Kidney (tissue), 14 donors: ENCODE data around the gene HOXB2. TPM values are rescaled to one million over a fixed set of nuclear protein-coding genes. Genes with fewer than 3 reads are reported as not detected.

ENCODE experiments used
- DNase-seq, 5 donors: peaks; one replicate each; pipeline ENCODE4 v3.0.0-alpha.2; 2013 to 2020
- FAIRE-seq: peaks from 2 replicates; lab custom pipeline; 2012; peaks lifted over from hg19 to GRCh38; lab: Jason Lieb, UNC
- H3K27ac ChIP-seq, 2 donors: one replicate each; pipeline ENCODE4 v1.7.0; 2013; ENCODE audit warnings: low read depth in 2 of 2, low read length in 2 of 2, inconsistent platforms in 1 of 2
- H3K27me3 ChIP-seq: one replicate; pipeline ENCODE4 v1.7.1; 2013; ENCODE audit warnings: low read length, inconsistent platforms; ENCODE audit not compliant: control insufficient read depth, insufficient read depth
- H3K36me3 ChIP-seq, 3 donors: one replicate each; pipeline versions ENCODE4 v1.7.0 to v1.7.1; 2013; ENCODE audit warnings: low read length in 3 of 3, control low read depth in 1 of 3, inconsistent platforms in 1 of 3; ENCODE audit not compliant: insufficient read depth in 3 of 3, control insufficient read depth in 2 of 3
- H3K4me1 ChIP-seq, 3 donors: one replicate each; pipeline versions ENCODE4 v1.7.0 to v1.7.1; 2013; ENCODE audit warnings: low read length in 3 of 3, inconsistent platforms in 1 of 3, low read depth in 1 of 3; ENCODE audit not compliant: control insufficient read depth in 2 of 3, insufficient read depth in 2 of 3
- H3K4me3 ChIP-seq, 3 donors: one replicate each; pipeline versions ENCODE4 v1.7.0 to v1.8.1; 2013; ENCODE audit warnings: low read length in 3 of 3, control low read depth in 1 of 3, inconsistent platforms in 1 of 3
- H3K9ac ChIP-seq, 3 donors: one replicate each; pipeline versions ENCODE4 v1.7.0 to v1.7.1; 2013; ENCODE audit warnings: low read length in 3 of 3, control low read depth in 1 of 3, inconsistent platforms in 1 of 3
- H3K9me3 ChIP-seq, 3 donors: one replicate each; pipeline versions ENCODE4 v1.7.0 to v1.7.1; 2013; ENCODE audit warnings: low read length in 3 of 3, control low read depth in 1 of 3, inconsistent platforms in 1 of 3; ENCODE audit not compliant: control insufficient read depth in 2 of 3, insufficient read depth in 1 of 3
- intact Hi-C: fragments of 100-400 bp; cut with DNase I; formaldehyde crosslinking; loops from one replicate; pipeline ENCODE4 v1.11.1; 2022
- polyA plus RNA-seq: library from polyadenylated mRNA; stranded (reverse); fragments of 350-450 nt; fragmentation: Illumina TruSeq; extraction: RNeasy Lipid Tissue Mini Kit (QIAGEN cat#74804); gene quantifications from one replicate; pipeline ENCODE4 v1.2.3, GENCODE V29; 2014; ENCODE audit warnings: low read depth, low replicate concordance; ENCODE audit not compliant: insufficient read depth
- total RNA-seq: library from RNA; stranded (reverse); fragmentation: NEBNext Ultra II Directional; extraction: Animal tissue kit (Norgen Biotek cat#: 25700); gene quantifications from one replicate; pipeline ENCODE4 v1.2.1, GENCODE V29; 2021
- TF ChIP-seq, protein P1 (sequence below): IDR thresholded peaks from 3 replicates; pipeline ENCODE4 v1.5.1; 2012; ENCODE audit warnings: mild to moderate bottlenecking, moderate library complexity, borderline replicate concordance; ENCODE audit not compliant: insufficient read depth; ENCODE audit errors: extremely low read depth
- donor health status: control.
- donor health status: control.
- donor health status: control.
- donor health status: control.
- donor health status: control.
- donor health status: DM: yes; HTN: yes; CAD: no.
- donor health status: Normal renal cell carcinoma (clear cell type).

The HOXB2 gene
- total and polyA plus RNA-seq, 2 donors from 2014 or later = 30.7 to 61.9 TPM

DNA sequence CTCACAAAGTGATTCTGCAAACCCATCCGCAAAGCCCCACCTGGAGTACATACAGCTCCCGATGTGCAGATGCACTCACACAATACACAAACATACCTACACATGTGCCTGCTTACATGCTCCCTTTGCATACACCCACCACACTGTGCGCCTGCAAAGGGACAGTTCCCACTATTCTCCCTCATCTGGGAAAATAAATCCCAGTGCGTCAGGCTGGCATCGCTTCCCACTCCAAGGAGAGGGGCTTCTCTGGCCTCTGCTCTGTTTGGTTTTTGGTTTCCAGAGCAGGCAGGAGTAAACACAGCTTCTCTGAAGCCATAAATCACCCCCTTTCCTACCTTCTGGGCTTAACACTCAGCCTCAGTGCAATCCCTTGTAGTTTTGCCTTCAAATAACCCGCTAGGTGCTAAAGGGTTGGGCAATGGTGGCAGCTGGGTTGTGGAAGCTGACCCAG is 18.5 kb upstream of the HOXB2 start:
- Histone ChIP-seq H3K27me3 (no peaks in the 10 kb centered on the region), H3K4me3 (peak overlapping the region in 2 of 3 donors; percentile 9 to 28), H3K9ac (peak overlapping the region; percentile 4 to 31 (median 8)), H3K27ac (peak overlapping the region; percentile 39 to 58), H3K36me3 (peaks cover 2 to 8% (median 5%) of the 10 kb centered on the region in 3 donors), H3K9me3 (no peaks in the 10 kb centered on the region), H3K4me1 (peaks cover 41 to 65% (median 59%) of the 10 kb centered on the region in 3 donors)
- FAIRE-seq (no peak), DNase-seq (peak in 4 of 5 donors; percentile 84 to 95 (median 90))
- TF ChIP-seq, protein P1, sequence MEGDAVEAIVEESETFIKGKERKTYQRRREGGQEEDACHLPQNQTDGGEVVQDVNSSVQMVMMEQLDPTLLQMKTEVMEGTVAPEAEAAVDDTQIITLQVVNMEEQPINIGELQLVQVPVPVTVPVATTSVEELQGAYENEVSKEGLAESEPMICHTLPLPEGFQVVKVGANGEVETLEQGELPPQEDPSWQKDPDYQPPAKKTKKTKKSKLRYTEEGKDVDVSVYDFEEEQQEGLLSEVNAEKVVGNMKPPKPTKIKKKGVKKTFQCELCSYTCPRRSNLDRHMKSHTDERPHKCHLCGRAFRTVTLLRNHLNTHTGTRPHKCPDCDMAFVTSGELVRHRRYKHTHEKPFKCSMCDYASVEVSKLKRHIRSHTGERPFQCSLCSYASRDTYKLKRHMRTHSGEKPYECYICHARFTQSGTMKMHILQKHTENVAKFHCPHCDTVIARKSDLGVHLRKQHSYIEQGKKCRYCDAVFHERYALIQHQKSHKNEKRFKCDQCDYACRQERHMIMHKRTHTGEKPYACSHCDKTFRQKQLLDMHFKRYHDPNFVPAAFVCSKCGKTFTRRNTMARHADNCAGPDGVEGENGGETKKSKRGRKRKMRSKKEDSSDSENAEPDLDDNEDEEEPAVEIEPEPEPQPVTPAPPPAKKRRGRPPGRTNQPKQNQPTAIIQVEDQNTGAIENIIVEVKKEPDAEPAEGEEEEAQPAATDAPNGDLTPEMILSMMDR = no peak
- intact Hi-C loops = no loop called here

DNA sequence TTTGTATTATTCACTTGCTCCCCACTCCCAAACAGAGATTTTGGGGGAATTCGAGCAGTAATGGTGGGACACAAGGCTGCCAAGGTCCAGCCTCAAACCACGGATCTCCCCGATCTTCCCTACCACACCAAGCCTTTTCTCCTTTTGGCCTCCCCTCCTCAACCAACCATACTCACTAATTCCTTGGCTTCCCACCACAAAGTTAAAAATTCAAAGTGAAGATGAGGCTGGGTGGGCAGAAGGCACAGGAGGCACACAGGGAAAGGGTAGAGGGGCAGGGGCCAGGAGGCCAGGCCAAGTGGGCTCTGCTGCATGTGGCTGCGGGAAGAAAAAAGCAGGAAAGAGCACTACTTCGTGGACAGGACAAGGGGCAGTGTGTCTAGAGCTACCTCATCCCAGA is 18.0 kb upstream of the HOXB2 start:
- FAIRE-seq (no peak), DNase-seq (no peak)
- Histone ChIP-seq H3K9ac (peak overlapping the region in 2 of 3 donors; percentile 4 to 31), H3K4me1 (peaks cover 41 to 67% (median 61%) of the 10 kb centered on the region in 3 donors), H3K9me3 (no peaks in the 10 kb centered on the region), H3K36me3 (peaks cover 2 to 8% (median 5%) of the 10 kb centered on the region in 3 donors), H3K4me3 (peak overlapping the region in 1 of 3 donors; percentile 9), H3K27ac (peak overlapping the region; percentile 39 to 58), H3K27me3 (no peaks in the 10 kb centered on the region)
- TF ChIP-seq, protein P1 = no peak
- intact Hi-C loops = no loop called here

DNA sequence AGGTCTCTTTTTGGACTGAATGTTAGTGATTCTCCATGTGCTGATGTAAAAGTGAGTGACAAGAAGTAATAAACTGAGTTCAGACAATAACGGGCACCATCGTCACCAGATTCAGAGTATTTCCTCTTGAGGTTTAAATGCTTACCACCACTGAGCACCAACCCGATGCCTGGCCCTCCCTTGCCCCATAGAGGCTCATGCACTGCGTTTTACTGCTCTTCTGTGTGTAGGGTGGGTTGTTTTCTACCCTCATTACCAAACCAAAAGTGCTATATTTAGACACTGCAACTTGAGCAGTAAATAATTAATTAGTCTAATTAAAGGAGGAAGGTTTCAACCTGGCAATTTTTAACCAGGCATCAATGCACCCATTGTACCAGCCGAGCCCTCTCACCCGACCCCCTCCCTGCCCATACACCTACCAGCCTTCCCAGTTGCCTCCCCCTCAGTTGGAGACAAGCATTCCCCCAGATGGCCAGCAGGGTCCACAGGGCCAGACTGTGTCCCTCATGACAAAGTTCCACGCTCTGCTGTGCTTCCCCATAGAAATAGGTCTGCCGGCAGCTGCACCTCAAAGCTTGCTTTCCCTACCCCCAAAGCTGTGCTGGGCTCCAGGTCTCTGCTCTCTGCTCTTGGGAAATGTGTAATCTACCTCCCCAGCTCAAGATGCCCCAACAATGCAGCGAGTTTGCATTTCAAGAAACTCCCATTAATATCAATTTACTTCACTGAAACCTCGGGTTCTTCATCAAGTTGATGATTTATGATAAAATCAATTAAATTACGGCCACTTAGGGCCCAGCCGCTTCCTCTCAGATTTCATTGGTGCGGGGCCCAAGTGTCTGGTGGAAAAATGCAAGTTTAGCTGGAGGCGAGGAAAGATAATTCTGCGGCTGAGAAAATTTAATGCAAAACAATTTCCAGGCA is 17.2 kb upstream of the HOXB2 start:
- FAIRE-seq (no peak), DNase-seq (peak; percentile 92 to 93 (median 93))
- H3K4me1 ChIP-seq = peaks cover 40 to 66% (median 59%) of the 10 kb centered on the region in 3 donors
- peak overlapping the region; percentile 72 to 79 for H3K27ac ChIP-seq
- peak overlapping the region in 1 of 3 donors; percentile 63 for H3K9ac ChIP-seq
- H3K4me3 ChIP-seq = peak overlapping the region in 2 of 3 donors; percentile 19 to 24
- H3K9me3 ChIP-seq = no peaks in the 10 kb centered on the region
- intact Hi-C loops = no loop called here
- peaks cover 2 to 8% (median 5%) of the 10 kb centered on the region in 3 donors for H3K36me3 ChIP-seq
- TF ChIP-seq, protein P1 = peak; percentile 20
- no peaks in the 10 kb centered on the region for H3K27me3 ChIP-seq
